ENCODE data around the gene DDX49.

The DDX49 gene

GRCh38 chr19:18945297-18945696, 25.8 kb downstream of the DDX49 start:
- no peak for DNase-seq (ENCODE audit: low read depth)
- no peak overlapping the region for H3K4me3 ChIP-seq (ENCODE audit: control insufficient read depth, low read depth, low read length)
- no peak for TF ChIP-seq CTCF (conservative IDR thresholded peaks at IDR 0.05; ENCODE audit: control insufficient read depth, insufficient read depth, low read depth, low read length)

- no peak for DNase-seq (ENCODE audit: low read depth)
- no peak for TF ChIP-seq CTCF (conservative IDR thresholded peaks at IDR 0.05; ENCODE audit: control insufficient read depth, insufficient read depth, low read depth, low read length)
- H3K4me3 ChIP-seq (ENCODE audit: control insufficient read depth, low read depth, low read length) = no peak overlapping the region
These were observed 26.8 kb downstream of the DDX49 start for GRCh38 chr19:18946335-18946734.

GRCh38 chr19:18946918-18947317, 27.4 kb downstream of the DDX49 start:
- no peak for DNase-seq (ENCODE audit: low read depth)
- H3K4me3 ChIP-seq (ENCODE audit: control insufficient read depth, low read depth, low read length) = no peak overlapping the region
- no peak for TF ChIP-seq CTCF (conservative IDR thresholded peaks at IDR 0.05; ENCODE audit: control insufficient read depth, insufficient read depth, low read depth, low read length)

GRCh38 chr19:18948075-18948975, 28.8 kb downstream of the DDX49 start:
- no peak for DNase-seq (ENCODE audit: low read depth)
- no peak overlapping the region for H3K4me3 ChIP-seq (ENCODE audit: control insufficient read depth, low read depth, low read length)
- TF ChIP-seq CTCF (conservative IDR thresholded peaks at IDR 0.05; ENCODE audit: control insufficient read depth, insufficient read depth, low read depth, low read length) = no peak

GRCh38 chr19:18948976-18949356, 29.5 kb downstream of the DDX49 start:
- no peak for TF ChIP-seq CTCF (conservative IDR thresholded peaks at IDR 0.05; ENCODE audit: control insufficient read depth, insufficient read depth, low read depth, low read length)
- no peak overlapping the region for H3K4me3 ChIP-seq (ENCODE audit: control insufficient read depth, low read depth, low read length)
- DNase-seq (ENCODE audit: low read depth) = no peak

- no peak for TF ChIP-seq CTCF (conservative IDR thresholded peaks at IDR 0.05; ENCODE audit: control insufficient read depth, insufficient read depth, low read depth, low read length)
- no peak for DNase-seq (ENCODE audit: low read depth)
- no peak overlapping the region for H3K4me3 ChIP-seq (ENCODE audit: control insufficient read depth, low read depth, low read length)
These were observed 30.3 kb downstream of the DDX49 start for GRCh38 chr19:18949858-18950257.
